Neural progenitor cell (in vitro differentiated cells): ENCODE measurements around the gene HOXC10. TPM values are rescaled to one million over a fixed set of nuclear protein-coding genes. Genes with fewer than 3 reads are reported as not detected.

Experiments used
- DNase-seq: peaks from one replicate; pipeline ENCODE4 v3.0.0-alpha.2; 2016; ENCODE audit warnings: low spot score
- H2AFZ ChIP-seq: fragments of 200-600 bp; sonication (generic); replicated peaks from 2 replicates; pipeline ENCODE4 v1.6.1; 2016; ENCODE audit warnings: antibody characterized with exemption
- H3F3A ChIP-seq: fragments of 200-600 bp; sonication (generic); 2 replicates; pipeline ENCODE4 v1.6.1; 2016; ENCODE audit warnings: antibody characterized with exemption, low read depth
- H3K27ac ChIP-seq: fragments of 200-600 bp; sonication (generic); 2 replicates; pipeline ENCODE4 v1.5.1; 2016; ENCODE audit warnings: mild to moderate bottlenecking
- H3K27me3 ChIP-seq: fragments of 200-600 bp; sonication (generic); 2 replicates; pipeline ENCODE4 v1.6.1; 2016; ENCODE audit warnings: mild to moderate bottlenecking, moderate library complexity
- H3K36me3 ChIP-seq: fragments of 200-600 bp; sonication (generic); 2 replicates; pipeline ENCODE4 v1.5.1; 2016
- H3K4me1 ChIP-seq: fragments of 200-600 bp; sonication (generic); 2 replicates; pipeline ENCODE4 v1.6.1; 2016; ENCODE audit warnings: mixed run types
- H3K4me2 ChIP-seq: fragments of 200-600 bp; sonication (generic); 2 replicates; pipeline ENCODE4 v1.6.1; 2016
- H3K4me3 ChIP-seq: fragments of 200-600 bp; sonication (generic); 2 replicates; pipeline ENCODE4 v1.5.1; 2016
- H3K79me2 ChIP-seq: fragments of 200-600 bp; sonication (generic); 2 replicates; pipeline ENCODE4 v1.6.1; 2016; ENCODE audit warnings: low read depth
- H3K9ac ChIP-seq: fragments of 200-600 bp; sonication (generic); 2 replicates; pipeline ENCODE4 v1.6.1; 2016
- H3K9me3 ChIP-seq: fragments of 200-600 bp; sonication (generic); 2 replicates; pipeline ENCODE4 v1.5.1; 2016; ENCODE audit warnings: low read depth
- H4K20me1 ChIP-seq: fragments of 200-600 bp; sonication (generic); 2 replicates; pipeline ENCODE4 v1.6.1; 2016; ENCODE audit warnings: low read depth
- H3K27ac Mint-ChIP-seq: 3 replicates; pipeline ENCODE4 v1.8.0; 2021; ENCODE audit warnings: mixed read lengths
- H3K27me3 Mint-ChIP-seq: 2 replicates; pipeline ENCODE4 v1.8.0; 2022; ENCODE audit warnings: low read depth, mild to moderate bottlenecking, inconsistent platforms, moderate library complexity, mixed read lengths; ENCODE audit not compliant: insufficient read depth
- H3K36me3 Mint-ChIP-seq: 3 replicates; pipeline ENCODE4 v1.8.0; 2021; ENCODE audit warnings: mixed read lengths
- H3K4me1 Mint-ChIP-seq: 3 replicates; pipeline ENCODE4 v1.8.0; 2021; ENCODE audit warnings: mixed read lengths
- H3K4me3 Mint-ChIP-seq: 3 replicates; pipeline ENCODE4 v1.8.0; 2021; ENCODE audit warnings: mild to moderate bottlenecking, moderate library complexity, mixed read lengths
- H3K9me3 Mint-ChIP-seq: 3 replicates; pipeline ENCODE4 v1.8.0; 2020; ENCODE audit warnings: mixed read lengths
- EZH2 ChIP-seq: fragments of 200-600 bp; sonication (generic); IDR thresholded peaks from 2 replicates; pipeline ENCODE4 v1.6.1; 2017; ENCODE audit warnings: antibody characterized with exemption, mild to moderate bottlenecking, moderate library complexity
- EZH2phosphoT487 ChIP-seq: fragments of 200-600 bp; sonication (generic); IDR thresholded peaks from 2 replicates; pipeline ENCODE4 v1.6.1; 2017; ENCODE audit warnings: antibody characterized with exemption
- total RNA-seq: library from RNA; depleted of rRNA; stranded (reverse); fragments of >200 nt; gene quantifications from 2 replicates; pipeline ENCODE4 v1.2.3, GENCODE V29; 2015; ENCODE audit warnings: low replicate concordance
- TF ChIP-seq, protein P1 (sequence below): fragments of 200-600 bp; sonication (generic); IDR thresholded peaks from 2 replicates; pipeline ENCODE4 v1.5.1; 2017; ENCODE audit warnings: antibody characterized with exemption, mild to moderate bottlenecking

HOXC10 gene
- total RNA-seq, 1 donor from 2014 or later, result not detected

DNA sequence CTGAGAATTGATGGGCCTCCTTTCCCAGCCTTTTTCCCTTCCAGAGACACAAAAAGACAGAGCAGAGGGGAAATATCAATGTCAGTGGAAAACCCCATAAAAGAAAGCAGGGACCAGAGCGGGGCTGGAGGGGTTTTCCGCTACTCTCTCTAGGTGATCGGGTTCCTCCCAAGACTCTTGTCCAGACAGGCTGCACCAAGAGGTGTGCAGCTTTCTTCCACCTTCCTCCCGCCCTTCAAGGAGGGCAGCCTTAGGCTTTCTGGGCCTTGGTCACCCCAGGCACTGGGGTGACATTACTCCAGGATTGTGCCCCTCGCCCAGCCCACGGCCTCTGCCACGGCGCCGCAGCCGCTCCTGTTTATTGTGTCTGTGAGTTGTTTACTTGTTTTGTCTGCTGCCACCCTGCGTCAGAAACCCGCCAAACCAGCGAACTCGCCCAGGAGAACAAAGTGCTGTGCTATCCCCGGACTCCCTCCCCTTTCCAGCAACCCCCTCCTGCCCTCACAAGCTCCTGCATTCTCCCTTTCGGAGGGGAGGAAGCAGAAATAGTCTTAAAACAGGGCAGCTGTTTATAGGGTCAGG, 36.6 kb downstream of the HOXC10 start:
- Histone ChIP-seq H3K9ac (no peak overlapping the region), H3K27ac (no peak overlapping the region)

DNA sequence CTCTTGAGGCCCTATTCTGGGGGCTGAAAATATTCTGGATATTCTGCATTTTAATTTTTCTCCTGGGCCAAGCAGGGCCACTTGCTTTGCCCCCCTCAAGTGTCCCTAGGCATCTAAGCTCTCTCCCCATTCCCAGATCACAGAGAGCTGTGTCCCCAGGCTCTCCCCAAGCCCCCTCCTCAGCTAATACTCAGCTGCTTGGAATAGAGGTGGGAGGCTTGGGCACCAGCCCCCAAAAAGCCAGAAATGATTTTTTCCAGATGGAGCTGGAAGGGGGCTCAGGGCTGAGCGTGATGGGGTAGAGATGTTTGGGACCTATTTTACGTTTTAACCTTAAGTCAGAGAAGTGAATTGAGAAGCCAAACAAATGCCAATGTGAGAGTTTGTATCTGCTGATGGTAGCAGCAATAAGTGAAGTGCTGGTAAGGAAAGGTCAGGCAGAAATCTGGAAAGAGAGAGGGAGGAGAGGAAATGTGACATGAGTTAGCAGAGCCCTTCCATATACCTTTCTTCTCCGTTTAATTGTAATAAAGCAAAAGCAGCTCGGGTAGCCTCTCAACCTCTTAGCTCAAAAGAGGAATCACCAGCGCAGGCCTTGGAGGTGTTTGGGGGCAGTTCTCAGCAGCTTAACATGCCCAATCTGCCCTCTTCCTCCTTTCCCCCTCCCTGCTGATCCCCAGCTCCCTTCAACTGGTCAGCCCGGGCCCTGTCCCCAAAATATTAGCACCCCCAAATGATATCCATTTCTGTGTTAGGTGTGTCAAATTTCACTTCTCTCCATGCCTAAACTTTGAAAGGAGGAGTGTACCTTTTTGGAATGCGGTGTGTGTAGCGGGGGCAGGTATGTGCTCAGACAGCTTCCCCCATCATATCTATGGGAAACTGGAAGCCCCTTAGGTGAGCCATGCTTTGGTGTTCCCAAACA, 38.3 kb downstream of the HOXC10 start:
- Mint-ChIP-seq H3K4me1 (no peaks in the 10 kb centered on the region), H3K36me3 (no peaks in the 10 kb centered on the region), H3K27me3 (peaks cover 93% of the 10 kb centered on the region), H3K27ac (no peak overlapping the region), H3K9me3 (no peaks in the 10 kb centered on the region), H3K4me3 (no peak overlapping the region)
- no peaks in the 10 kb centered on the region for H3K36me3 ChIP-seq
- H3K4me1 ChIP-seq, result no peaks in the 10 kb centered on the region
- H2AFZ ChIP-seq, result no peak overlapping the region
- TF ChIP-seq, protein P1, sequence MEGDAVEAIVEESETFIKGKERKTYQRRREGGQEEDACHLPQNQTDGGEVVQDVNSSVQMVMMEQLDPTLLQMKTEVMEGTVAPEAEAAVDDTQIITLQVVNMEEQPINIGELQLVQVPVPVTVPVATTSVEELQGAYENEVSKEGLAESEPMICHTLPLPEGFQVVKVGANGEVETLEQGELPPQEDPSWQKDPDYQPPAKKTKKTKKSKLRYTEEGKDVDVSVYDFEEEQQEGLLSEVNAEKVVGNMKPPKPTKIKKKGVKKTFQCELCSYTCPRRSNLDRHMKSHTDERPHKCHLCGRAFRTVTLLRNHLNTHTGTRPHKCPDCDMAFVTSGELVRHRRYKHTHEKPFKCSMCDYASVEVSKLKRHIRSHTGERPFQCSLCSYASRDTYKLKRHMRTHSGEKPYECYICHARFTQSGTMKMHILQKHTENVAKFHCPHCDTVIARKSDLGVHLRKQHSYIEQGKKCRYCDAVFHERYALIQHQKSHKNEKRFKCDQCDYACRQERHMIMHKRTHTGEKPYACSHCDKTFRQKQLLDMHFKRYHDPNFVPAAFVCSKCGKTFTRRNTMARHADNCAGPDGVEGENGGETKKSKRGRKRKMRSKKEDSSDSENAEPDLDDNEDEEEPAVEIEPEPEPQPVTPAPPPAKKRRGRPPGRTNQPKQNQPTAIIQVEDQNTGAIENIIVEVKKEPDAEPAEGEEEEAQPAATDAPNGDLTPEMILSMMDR, result no peak
- TF ChIP-seq EZH2, result no peak
- no peak for TF ChIP-seq EZH2phosphoT487
- no peak overlapping the region for H3K27ac ChIP-seq
- peaks cover 100% of the 10 kb centered on the region for H3K27me3 ChIP-seq
- no peaks in the 10 kb centered on the region for H3K79me2 ChIP-seq
- H3K9ac ChIP-seq, result no peak overlapping the region
- H3F3A ChIP-seq, result no peaks in the 10 kb centered on the region
- no peak for DNase-seq
- no peak overlapping the region for H3K4me3 ChIP-seq
- H3K4me2 ChIP-seq, result no peak overlapping the region
- no peaks in the 10 kb centered on the region for H3K9me3 ChIP-seq
- H4K20me1 ChIP-seq, result peaks cover 86% of the 10 kb centered on the region

More for the DNA sequence above, 36.6 kb downstream of the HOXC10 start:
- Histone ChIP-seq H2AFZ (no peak overlapping the region), H3K9me3 (no peaks in the 10 kb centered on the region), H3K79me2 (no peaks in the 10 kb centered on the region), H3K36me3 (no peaks in the 10 kb centered on the region), H3K27me3 (peaks cover 100% of the 10 kb centered on the region), H3K4me3 (no peak overlapping the region), H3K4me2 (no peak overlapping the region), H3F3A (no peaks in the 10 kb centered on the region), H4K20me1 (peaks cover 88% of the 10 kb centered on the region), H3K4me1 (no peaks in the 10 kb centered on the region)
- no peak overlapping the region for H3K4me3 Mint-ChIP-seq
- peaks cover 89% of the 10 kb centered on the region for H3K27me3 Mint-ChIP-seq
- no peak overlapping the region for H3K27ac Mint-ChIP-seq
- TF ChIP-seq EZH2 (peak; percentile 93), EZH2phosphoT487 (peak; percentile 92)
- TF ChIP-seq, protein P1, result peak; percentile 45
- no peaks in the 10 kb centered on the region for H3K9me3 Mint-ChIP-seq
- H3K4me1 Mint-ChIP-seq, result no peaks in the 10 kb centered on the region
- H3K36me3 Mint-ChIP-seq, result no peaks in the 10 kb centered on the region
- DNase-seq, result peak; percentile 74

DNA sequence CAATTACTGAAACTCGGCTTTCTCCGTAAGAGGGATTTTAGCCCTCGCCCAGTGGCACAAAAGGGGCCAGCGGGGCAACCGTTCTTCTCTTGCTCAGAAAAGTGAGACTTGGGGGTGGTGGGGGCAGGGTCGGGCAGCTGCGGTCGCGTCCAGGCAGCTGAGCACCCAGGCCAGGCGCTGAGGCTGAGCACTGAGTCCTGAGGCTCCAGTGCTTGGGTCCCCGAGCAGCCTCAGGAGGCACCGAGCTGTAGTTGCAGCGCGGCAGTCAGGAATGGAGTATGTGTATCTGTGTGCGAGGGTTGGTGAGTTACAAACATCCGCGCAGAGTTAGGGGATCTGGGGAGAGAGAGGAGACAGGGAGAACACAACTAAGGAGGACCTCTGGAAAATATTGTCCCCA, 39.2 kb downstream of the HOXC10 start:
- Histone ChIP-seq H3K4me1 (no peaks in the 10 kb centered on the region), H2AFZ (no peak overlapping the region), H3K27me3 (peaks cover 100% of the 10 kb centered on the region), H3K9ac (no peak overlapping the region), H4K20me1 (peaks cover 88% of the 10 kb centered on the region), H3F3A (no peaks in the 10 kb centered on the region), H3K4me3 (no peak overlapping the region), H3K4me2 (no peak overlapping the region), H3K79me2 (no peaks in the 10 kb centered on the region), H3K27ac (no peak overlapping the region), H3K36me3 (no peaks in the 10 kb centered on the region), H3K9me3 (no peaks in the 10 kb centered on the region)
- peaks cover 97% of the 10 kb centered on the region for H3K27me3 Mint-ChIP-seq
- H3K4me1 Mint-ChIP-seq, result no peaks in the 10 kb centered on the region
- H3K9me3 Mint-ChIP-seq, result no peaks in the 10 kb centered on the region
- H3K4me3 Mint-ChIP-seq, result no peak overlapping the region
- DNase-seq, result peak; percentile 59
- no peak overlapping the region for H3K27ac Mint-ChIP-seq
- no peaks in the 10 kb centered on the region for H3K36me3 Mint-ChIP-seq
- peak; percentile 89 for TF ChIP-seq EZH2
- TF ChIP-seq, protein P1, result no peak
- TF ChIP-seq EZH2phosphoT487, result peak; percentile 82
